ENCODE measurements around the gene MEG3.

DNA sequence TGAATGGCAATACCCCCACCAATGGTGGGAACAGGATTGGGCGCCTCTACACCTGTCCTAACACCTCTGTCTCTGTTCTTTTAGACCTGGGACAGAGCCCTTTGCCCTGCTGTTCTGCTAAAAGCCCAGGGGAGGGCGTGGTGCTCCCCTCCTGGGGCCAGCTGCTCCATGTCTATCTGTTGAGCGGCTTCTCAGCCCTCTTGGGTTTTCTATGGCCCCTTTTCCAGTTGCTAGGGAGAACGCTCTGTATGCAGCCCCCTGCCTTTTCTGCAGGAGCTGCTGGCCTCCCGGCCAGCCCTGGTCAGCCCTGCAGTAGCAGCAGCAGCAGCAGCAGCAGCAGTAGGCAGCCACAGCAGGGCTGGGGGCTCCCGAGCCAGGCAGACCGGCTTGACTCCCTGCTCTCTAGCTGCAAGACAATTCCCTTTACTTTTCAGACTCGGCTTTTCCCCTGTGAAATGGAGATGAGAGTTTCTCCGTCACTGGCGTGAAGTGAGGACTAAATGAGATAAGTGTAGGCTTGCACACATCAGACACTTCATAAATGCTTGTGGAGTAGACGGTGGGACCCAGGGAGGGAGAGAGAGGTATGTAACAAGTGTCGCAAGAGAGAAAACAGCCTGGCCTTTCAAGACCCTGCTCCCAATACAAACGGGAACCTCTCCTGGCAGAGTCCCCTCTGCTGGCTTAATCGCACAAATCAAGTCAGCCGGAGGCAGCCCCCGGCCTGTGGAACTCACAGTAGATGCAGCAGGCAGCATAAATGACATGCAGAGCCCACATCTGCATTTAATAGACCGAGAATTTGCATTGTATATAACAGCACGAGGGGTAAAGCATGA is 76.6 kb downstream of the MEG3 start:
- no peak for TF ChIP-seq POLR2A (IDR thresholded peaks at IDR 0.05)
- TF ChIP-seq EP300 (IDR thresholded peaks at IDR 0.05) = no peak
- TF ChIP-seq, protein P1, sequence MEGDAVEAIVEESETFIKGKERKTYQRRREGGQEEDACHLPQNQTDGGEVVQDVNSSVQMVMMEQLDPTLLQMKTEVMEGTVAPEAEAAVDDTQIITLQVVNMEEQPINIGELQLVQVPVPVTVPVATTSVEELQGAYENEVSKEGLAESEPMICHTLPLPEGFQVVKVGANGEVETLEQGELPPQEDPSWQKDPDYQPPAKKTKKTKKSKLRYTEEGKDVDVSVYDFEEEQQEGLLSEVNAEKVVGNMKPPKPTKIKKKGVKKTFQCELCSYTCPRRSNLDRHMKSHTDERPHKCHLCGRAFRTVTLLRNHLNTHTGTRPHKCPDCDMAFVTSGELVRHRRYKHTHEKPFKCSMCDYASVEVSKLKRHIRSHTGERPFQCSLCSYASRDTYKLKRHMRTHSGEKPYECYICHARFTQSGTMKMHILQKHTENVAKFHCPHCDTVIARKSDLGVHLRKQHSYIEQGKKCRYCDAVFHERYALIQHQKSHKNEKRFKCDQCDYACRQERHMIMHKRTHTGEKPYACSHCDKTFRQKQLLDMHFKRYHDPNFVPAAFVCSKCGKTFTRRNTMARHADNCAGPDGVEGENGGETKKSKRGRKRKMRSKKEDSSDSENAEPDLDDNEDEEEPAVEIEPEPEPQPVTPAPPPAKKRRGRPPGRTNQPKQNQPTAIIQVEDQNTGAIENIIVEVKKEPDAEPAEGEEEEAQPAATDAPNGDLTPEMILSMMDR (IDR thresholded peaks at IDR 0.05) = no peak

Measured in suprapubic skin (tissue), 3 donors.